ENCODE data around the gene CD40. TPM values are rescaled to one million over a fixed set of nuclear protein-coding genes. Genes with fewer than 3 reads are reported as not detected.

CD40 gene
- total RNA-seq, 2 experiments from 2014 or later: 34.7 to 64.2 TPM

GRCh38 chr20:46134716-46135115 lies 16.6 kb downstream of the CD40 start:
- H3K9me2 ChIP-seq (ENCODE audit: insufficient read depth, low read length): no peaks in the 10 kb centered on the region

GRCh38 chr20:46135856-46136633 lies 17.9 kb downstream of the CD40 start:
- no TSS peak for BruUV-seq (replicated peaks)
- intact Hi-C loops (cut with micrococcal nuclease; ENCODE audit: unreplicated experiment): no loop called here
- no peak for DNase-seq (ENCODE audit: low spot score)
- TF ChIP-seq EZH2phosphoT487 (IDR thresholded peaks at IDR 0.05; ENCODE audit: borderline replicate concordance, low read depth, low read length) (no peak), CTCF (conservative IDR thresholded peaks at IDR 0.05; ENCODE audit: low read length) (no peak)
- H3K9me2 ChIP-seq (ENCODE audit: insufficient read depth, low read length): no peaks in the 10 kb centered on the region
- no peaks in the 10 kb centered on the region for H3K36me3 ChIP-seq (ENCODE audit: insufficient read depth, low read length)
- H3K27ac ChIP-seq (ENCODE audit: low read depth, low read length, poor library complexity, severe bottlenecking): no peak overlapping the region
- no peaks in the 10 kb centered on the region for H3K79me2 ChIP-seq (ENCODE audit: insufficient read depth, low read depth, low read length)
- no peaks in the 10 kb centered on the region for H3K4me1 ChIP-seq (ENCODE audit: insufficient read depth, low read length, poor library complexity, severe bottlenecking)
- H3K4me2 ChIP-seq (ENCODE audit: low read length): no peak overlapping the region
- POLR2A ChIA-PET: no interaction called here
- H2AFZ ChIP-seq (ENCODE audit: low read length): no peak overlapping the region
- no peaks in the 10 kb centered on the region for H3K9me3 ChIP-seq (ENCODE audit: low read length)
- H3K4me3 ChIP-seq (ENCODE audit: low read depth, low read length, poor library complexity, severe bottlenecking): no peak overlapping the region
- CTCF ChIA-PET (ENCODE audit: unreplicated experiment): no interaction called here
- peaks cover 3% of the 10 kb centered on the region; the same call in 1 of the 2 replicates for H4K20me1 ChIP-seq (ENCODE audit: insufficient read depth, low read length)

More at GRCh38 chr20:46134716-46135115, 16.6 kb downstream of the CD40 start:
- H3K4me3 ChIP-seq (ENCODE audit: low read depth, low read length, poor library complexity, severe bottlenecking): no peak overlapping the region
- no peak for TF ChIP-seq EZH2phosphoT487 (IDR thresholded peaks at IDR 0.05; ENCODE audit: borderline replicate concordance, low read depth, low read length)
- no peak for TF ChIP-seq CTCF (conservative IDR thresholded peaks at IDR 0.05; ENCODE audit: low read length)
- H3K4me1 ChIP-seq (ENCODE audit: insufficient read depth, low read length, poor library complexity, severe bottlenecking): no peaks in the 10 kb centered on the region
- ChIA-PET POLR2A (no interaction called here), CTCF (ENCODE audit: unreplicated experiment) (no interaction called here)
- no peaks in the 10 kb centered on the region for H3K9me3 ChIP-seq (ENCODE audit: low read length)
- peaks cover 3% of the 10 kb centered on the region; the same call in 1 of the 2 replicates for H4K20me1 ChIP-seq (ENCODE audit: insufficient read depth, low read length)
- DNase-seq (ENCODE audit: low spot score): no peak
- H3K36me3 ChIP-seq (ENCODE audit: insufficient read depth, low read length): no peaks in the 10 kb centered on the region
- no peaks in the 10 kb centered on the region for H3K79me2 ChIP-seq (ENCODE audit: insufficient read depth, low read depth, low read length)
- intact Hi-C loops (cut with micrococcal nuclease; ENCODE audit: unreplicated experiment): loop anchor here (5.0 kb wide), 2 partner anchors 112 to 548 kb away; no protein-coding TSS in a partner anchor
- H3K27ac ChIP-seq (ENCODE audit: low read depth, low read length, poor library complexity, severe bottlenecking): no peak overlapping the region
- BruUV-seq (replicated peaks): no TSS peak
- H2AFZ ChIP-seq (ENCODE audit: low read length): no peak overlapping the region
- H3K4me2 ChIP-seq (ENCODE audit: low read length): no peak overlapping the region

GRCh38 chr20:46137816-46138215 lies 19.7 kb downstream of the CD40 start:
- Histone ChIP-seq H3K27ac (ENCODE audit: low read depth, low read length, poor library complexity, severe bottlenecking) (no peak overlapping the region), H3K4me2 (ENCODE audit: low read length) (no peak overlapping the region), H3K4me1 (ENCODE audit: insufficient read depth, low read length, poor library complexity, severe bottlenecking) (no peaks in the 10 kb centered on the region), H3K9me3 (ENCODE audit: low read length) (no peaks in the 10 kb centered on the region), H3K4me3 (ENCODE audit: low read depth, low read length, poor library complexity, severe bottlenecking) (no peak overlapping the region), H2AFZ (ENCODE audit: low read length) (no peak overlapping the region), H3K9me2 (ENCODE audit: insufficient read depth, low read length) (no peaks in the 10 kb centered on the region), H3K79me2 (ENCODE audit: insufficient read depth, low read depth, low read length) (no peaks in the 10 kb centered on the region), H3K36me3 (ENCODE audit: insufficient read depth, low read length) (no peaks in the 10 kb centered on the region), H4K20me1 (ENCODE audit: insufficient read depth, low read length) (no peaks in the 10 kb centered on the region; the same call in 1 of the 2 replicates)
- BruUV-seq (replicated peaks): no TSS peak
- no peak for DNase-seq (ENCODE audit: low spot score)
- POLR2A ChIA-PET: no interaction called here
- intact Hi-C loops (cut with micrococcal nuclease; ENCODE audit: unreplicated experiment): no loop called here
- TF ChIP-seq EZH2phosphoT487 (IDR thresholded peaks at IDR 0.05; ENCODE audit: borderline replicate concordance, low read depth, low read length): no peak
- no peak for TF ChIP-seq CTCF (conservative IDR thresholded peaks at IDR 0.05; ENCODE audit: low read length)
- CTCF ChIA-PET (ENCODE audit: unreplicated experiment): no interaction called here
